HepG2 (cell line): ENCODE data around the gene DIP2C. TPM values are rescaled to one million over a fixed set of nuclear protein-coding genes. Genes with fewer than 3 reads are reported as not detected.

Source experiments
- ATAC-seq: fragments of 200-7000 bp; cut with Tn5 transposase; 3 replicates; pipeline ENCODE4 v1.9.1; 2020; ENCODE audit warnings: mild to moderate bottlenecking, moderate library complexity
- BruUV-seq: library from RNA; stranded (reverse); fragments of 400-500 nt; replicated peaks from 2 replicates; lab custom pipeline; 2021; lab: Mats Ljungman, UMichigan
- CTCF ChIA-PET: fragments of 300-600 bp; formaldehyde crosslinking; extraction: SDS; loops from one replicate; lab custom pipeline; 2021; ENCODE audit warnings: low total read pairs, inconsistent platforms, low intra/inter-chr PET ratio; lab: Yijun Ruan, JAX
- POLR2A ChIA-PET: fragments of 350-600 bp; sonication (Branson Sonifier 250); formaldehyde crosslinking; loops from one replicate; lab custom pipeline; 2020; ENCODE audit warnings: antibody characterized with exemption, inconsistent platforms; lab: Yijun Ruan, JAX
- DNase-seq: peaks from one replicate; pipeline ENCODE4 v3.0.0-alpha.2; 2015; ENCODE audit warnings: low spot score
- FAIRE-seq: peaks from 3 replicates; lab custom pipeline; 2011; peaks lifted over from hg19 to GRCh38; lab: Jason Lieb, UNC
- H2AFZ ChIP-seq: one replicate; pipeline ENCODE4 v1.6.1; 2011; ENCODE audit warnings: low read length, inconsistent platforms
- H3K27ac ChIP-seq: fragments of 300-600 bp; 3 replicates; pipeline ENCODE4 v1.8.0; 2011; ENCODE audit warnings: mixed run types, mild to moderate bottlenecking, mixed read lengths, low read length, inconsistent platforms; ENCODE audit not compliant: insufficient read depth; ENCODE audit errors: extremely low read length
- H3K27me3 ChIP-seq, 2 experiments: fragments of 200-600 bp in 1 of 2; 2 replicates in 1 of 2; 3 replicates in 1 of 2; pipeline versions ENCODE4 v1.6.0 to v1.8.0; 2011; ENCODE audit warnings: low read length in 2 of 2, mild to moderate bottlenecking in 2 of 2, moderate library complexity in 2 of 2, inconsistent platforms in 1 of 2; ENCODE audit not compliant: insufficient read depth in 2 of 2, control insufficient read depth in 1 of 2
- H3K36me3 ChIP-seq, 2 experiments: fragments of 200-600 bp in 1 of 2; replicated peaks in 1 of 2; 2 replicates in 1 of 2; 3 replicates in 1 of 2; pipeline versions ENCODE4 v1.5.1 to v1.8.0; 2011; ENCODE audit warnings: low read length in 2 of 2, inconsistent platforms in 1 of 2; ENCODE audit not compliant: insufficient read depth in 2 of 2, control insufficient read depth in 1 of 2
- H3K4me1 ChIP-seq: 2 replicates; pipeline ENCODE4 v1.5.1; 2012; ENCODE audit warnings: low read length, inconsistent platforms; ENCODE audit not compliant: insufficient read depth
- H3K4me2 ChIP-seq: 2 replicates; pipeline ENCODE4 v1.6.0; 2011; ENCODE audit warnings: low read depth, low read length, inconsistent platforms
- H3K4me3 ChIP-seq, 3 experiments: fragments of 200-600 bp in 1 of 3; sonication (generic), shearing (Covaris generic) in 1 of 3; replicated peaks in 1 of 3; 2 replicates each; pipeline ENCODE4 v1.5.1; 2011 to 2016; ENCODE audit warnings: low read length in 3 of 3, inconsistent platforms in 2 of 3, low read depth in 2 of 3, mild to moderate bottlenecking in 2 of 3, control low read depth in 1 of 3, mixed read lengths in 1 of 3; ENCODE audit not compliant: insufficient read depth in 1 of 3
- H3K79me2 ChIP-seq: one replicate; pipeline ENCODE4 v1.6.1; 2011; ENCODE audit warnings: low read length, inconsistent platforms; ENCODE audit not compliant: insufficient read depth
- H3K9ac ChIP-seq: 2 replicates; pipeline ENCODE4 v1.6.0; 2011; ENCODE audit warnings: mild to moderate bottlenecking, low read depth, low read length, inconsistent platforms; ENCODE audit not compliant: insufficient read depth
- H3K9me3 ChIP-seq: 2 replicates; pipeline ENCODE4 v1.5.1; 2012; ENCODE audit warnings: mild to moderate bottlenecking, low read length
- H4K20me1 ChIP-seq: 2 replicates; pipeline ENCODE4 v1.6.0; 2011; ENCODE audit warnings: inconsistent platforms, mild to moderate bottlenecking, low read length, moderate library complexity; ENCODE audit not compliant: insufficient read depth
- AGO2 ChIP-seq: fragments of 200-400 bp; formaldehyde crosslinking; optimal IDR thresholded peaks from 2 replicates; pipeline ENCODE3; 2017; ENCODE audit warnings: mild to moderate bottlenecking, low read depth, low read length, moderate library complexity
- MBD4 ChIP-seq: IDR thresholded peaks from 2 replicates; pipeline ENCODE4 v1.6.1; 2012; ENCODE audit warnings: low read length, inconsistent platforms, borderline replicate concordance
- NFYC ChIP-seq: IDR thresholded peaks from 2 replicates; pipeline ENCODE4 v1.6.1; 2016; ENCODE audit warnings: missing genetic modification reagents, missing compliant biosample characterization
- RAD51 ChIP-seq: fragments of 450-650 bp; IDR thresholded peaks from 2 replicates; pipeline ENCODE4 v1.6.1; 2016; ENCODE audit warnings: borderline replicate concordance
- RBM39 ChIP-seq: fragments of 200-400 bp; formaldehyde crosslinking; IDR thresholded peaks from one replicate; pipeline ENCODE4 v1.6.1; 2018; ENCODE audit warnings: antibody characterized with exemption, mild to moderate bottlenecking, low read depth, low read length; ENCODE audit not compliant: poor library complexity, severe bottlenecking
- RORA ChIP-seq: sonication (generic); formaldehyde crosslinking; IDR thresholded peaks from 2 replicates; pipeline ENCODE4 v1.5.0; 2020; ENCODE audit warnings: mild to moderate bottlenecking, missing genetic modification reagents, moderate library complexity
- U2AF2 ChIP-seq: fragments of 200-400 bp; formaldehyde crosslinking; IDR thresholded peaks from 2 replicates; pipeline ENCODE4 v1.6.1; 2017; ENCODE audit warnings: low read depth, mild to moderate bottlenecking, low read length
- WIZ ChIP-seq: sonication (generic); formaldehyde crosslinking; IDR thresholded peaks from 2 replicates; pipeline ENCODE4 v1.5.1; 2020; ENCODE audit warnings: mild to moderate bottlenecking, missing genetic modification reagents
- ZFP36L2 ChIP-seq: sonication (generic); formaldehyde crosslinking; IDR thresholded peaks from 2 replicates; pipeline ENCODE4 v1.4.0; 2020; ENCODE audit warnings: missing genetic modification reagents
- ZFY ChIP-seq: sonication (generic); formaldehyde crosslinking; IDR thresholded peaks from 2 replicates; pipeline ENCODE4 v1.4.0; 2020; ENCODE audit warnings: missing genetic modification reagents
- ZNF337 ChIP-seq: sonication (generic); formaldehyde crosslinking; IDR thresholded peaks from 2 replicates; pipeline ENCODE4 v1.5.1; 2020; ENCODE audit warnings: missing genetic modification reagents, low read depth, mild to moderate bottlenecking, borderline replicate concordance
- ZNF432 ChIP-seq: sonication (generic); formaldehyde crosslinking; IDR thresholded peaks from 2 replicates; pipeline ENCODE4 v1.5.0; 2020; ENCODE audit warnings: missing genetic modification reagents, mild to moderate bottlenecking, borderline replicate concordance
- WGBS: methylation state at CpG from one replicate; pipeline ENCODE4 v1.1.6; 2017; ENCODE audit warnings: low lambda C conversion rate; 5-methylcytosine and 5-hydroxymethylcytosine counted together
- in situ Hi-C: cut with HindIII; loops from 2 replicates; pipeline ENCODE4 v1.10.0; 2017; ENCODE audit warnings: low pct_unique_long_range_greater_than_20kb; ENCODE audit not compliant: extremely low pct_ligation_motif_present
- intact Hi-C: fragments of 100-400 bp; cut with micrococcal nuclease; formaldehyde crosslinking; loops from one replicate; pipeline ENCODE4 v1.10.0; 2022; ENCODE audit not compliant: unreplicated experiment
- polyA plus RNA-seq, 8 experiments: library from polyadenylated mRNA; depleted of rRNA in 3 of 8; stranded (reverse) in 7 of 8; unstranded in 1 of 8; fragments of >200 nt; fragmentation: Illumina TruSeq in 4 of 8; extraction: Trizol in 4 of 8; gene quantifications; 2 replicates each; pipeline versions ENCODE4 v1.2.1 to v1.2.3, GENCODE V29; 2011 to 2016; ENCODE audit warnings: low read depth in 4 of 8, missing spikeins in 1 of 8, mixed read lengths in 1 of 8; ENCODE audit not compliant: insufficient read depth in 1 of 8
- total RNA-seq, 5 experiments: library from RNA; depleted of rRNA; stranded (reverse); fragments of >200 nt; fragmentation: Illumina TruSeq; extraction: Trizol; gene quantifications; 2 replicates each; pipeline ENCODE4 v1.2.3, GENCODE V29; 2016; ENCODE audit warnings: low read depth in 1 of 5
- TF ChIP-seq, protein P1 (sequence below): sonication (generic); formaldehyde crosslinking; IDR thresholded peaks from 2 replicates; pipeline ENCODE4 v1.8.0; 2023; ENCODE audit warnings: mild to moderate bottlenecking, missing genetic modification reagents
- TF ChIP-seq, protein P2 (sequence below): sonication (generic); formaldehyde crosslinking; IDR thresholded peaks from 2 replicates; pipeline ENCODE4 v1.5.0; 2020; ENCODE audit warnings: missing genetic modification reagents
- TF ChIP-seq, protein P3 (sequence below): sonication (generic); formaldehyde crosslinking; IDR thresholded peaks from 2 replicates; pipeline ENCODE4 v1.5.1; 2020; ENCODE audit warnings: missing genetic modification reagents, mild to moderate bottlenecking, borderline replicate concordance

DIP2C gene
- total and polyA plus RNA-seq, 2 of the 13 experiments (the other 11 are each of a cell fraction or from before 2014, with no cell fraction given): 2.2 to 2.7 TPM

DNA sequence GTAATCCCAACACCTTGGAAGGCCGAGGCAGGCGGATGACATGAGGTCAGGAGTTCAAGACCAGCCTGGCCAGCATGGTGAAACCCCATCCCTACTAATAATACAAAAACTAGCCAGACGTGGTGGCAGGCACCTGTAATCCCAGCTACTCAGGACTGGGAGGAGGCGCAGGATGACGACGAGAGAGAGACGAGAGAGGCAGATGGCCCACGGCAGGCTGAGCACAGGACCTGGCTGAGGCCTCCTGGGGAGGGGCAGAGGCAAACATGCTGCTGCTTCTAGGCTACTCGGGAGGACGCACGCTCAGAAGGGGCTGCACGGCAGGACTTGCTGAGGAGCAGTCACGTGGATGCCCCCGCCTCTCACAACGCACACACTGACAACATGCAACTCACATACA, 22.4 kb downstream of the DIP2C start (continued):
- TF ChIP-seq, protein P1, sequence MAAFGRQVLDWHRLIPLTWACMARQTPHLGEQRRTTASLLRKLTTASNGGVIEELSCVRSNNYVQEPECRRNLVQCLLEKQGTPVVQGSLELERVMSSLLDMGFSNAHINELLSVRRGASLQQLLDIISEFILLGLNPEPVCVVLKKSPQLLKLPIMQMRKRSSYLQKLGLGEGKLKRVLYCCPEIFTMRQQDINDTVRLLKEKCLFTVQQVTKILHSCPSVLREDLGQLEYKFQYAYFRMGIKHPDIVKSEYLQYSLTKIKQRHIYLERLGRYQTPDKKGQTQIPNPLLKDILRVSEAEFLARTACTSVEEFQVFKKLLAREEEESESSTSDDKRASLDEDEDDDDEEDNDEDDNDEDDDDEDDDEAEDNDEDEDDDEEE (CRISPR knock-in tag): no peak
- TF ChIP-seq ZFP36L2 (CRISPR knock-in tag): no peak
- TF ChIP-seq U2AF2: no peak
- no peak for TF ChIP-seq ZNF432 (CRISPR knock-in tag)
- no peak for TF ChIP-seq ZFY (CRISPR knock-in tag)
- no peak for TF ChIP-seq MBD4
- no peak for TF ChIP-seq WIZ
- TF ChIP-seq, protein P2, sequence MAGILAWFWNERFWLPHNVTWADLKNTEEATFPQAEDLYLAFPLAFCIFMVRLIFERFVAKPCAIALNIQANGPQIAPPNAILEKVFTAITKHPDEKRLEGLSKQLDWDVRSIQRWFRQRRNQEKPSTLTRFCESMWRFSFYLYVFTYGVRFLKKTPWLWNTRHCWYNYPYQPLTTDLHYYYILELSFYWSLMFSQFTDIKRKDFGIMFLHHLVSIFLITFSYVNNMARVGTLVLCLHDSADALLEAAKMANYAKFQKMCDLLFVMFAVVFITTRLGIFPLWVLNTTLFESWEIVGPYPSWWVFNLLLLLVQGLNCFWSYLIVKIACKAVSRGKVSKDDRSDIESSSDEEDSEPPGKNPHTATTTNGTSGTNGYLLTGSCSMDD: no peak
- no peak for TF ChIP-seq NFYC (CRISPR knock-in tag)
- TF ChIP-seq RAD51: no peak
- TF ChIP-seq, all 625 proteins: peak for 0

DNA sequence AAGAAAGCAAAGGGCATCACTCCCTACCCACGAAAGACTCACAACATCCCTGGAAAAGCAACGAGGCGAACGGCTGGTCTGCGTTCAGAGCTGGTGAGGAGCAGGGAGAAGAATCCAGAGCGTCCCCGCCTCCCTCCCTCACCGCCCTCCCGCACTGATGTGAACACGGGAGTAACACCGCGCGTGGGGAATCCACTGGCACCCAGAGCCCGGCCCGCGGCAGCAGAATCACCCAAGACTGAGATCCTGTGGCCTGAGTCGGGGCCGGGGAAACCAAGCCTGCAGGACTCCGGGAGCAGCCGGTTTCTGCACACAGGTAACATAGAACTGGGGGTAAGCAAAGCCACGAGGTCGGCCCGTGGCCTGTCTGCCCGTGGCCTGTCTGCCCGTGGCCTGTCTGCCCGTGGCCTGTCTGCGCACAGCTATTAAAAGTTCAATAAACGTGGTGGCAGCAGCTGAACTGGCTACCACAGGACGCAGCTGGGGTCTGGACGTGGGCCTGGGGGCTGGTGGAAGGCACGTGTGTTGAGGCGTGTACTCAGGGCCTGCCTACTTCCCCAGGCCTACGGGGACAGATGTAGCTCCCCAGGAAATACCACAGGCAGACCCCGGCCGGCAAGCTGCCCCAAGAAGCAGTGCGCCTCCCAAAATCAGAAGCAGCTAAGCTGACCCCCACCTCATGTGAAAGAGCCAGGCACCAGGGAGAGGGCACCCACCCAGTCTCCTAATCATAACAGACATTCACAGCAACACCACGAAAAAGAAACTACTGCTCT, 23.0 kb downstream of the DIP2C start:
- no TSS peak for BruUV-seq
- Histone ChIP-seq H3K27me3 (no peaks in the 10 kb centered on the region), H3K9me3 (no peaks in the 10 kb centered on the region), H3K36me3 (no peaks in the 10 kb centered on the region), H4K20me1 (peaks cover 4% of the 10 kb centered on the region), H3K4me2 (no peak overlapping the region), H3K9ac (no peak overlapping the region), H3K79me2 (peaks cover 14% of the 10 kb centered on the region), H3K27ac (no peak overlapping the region), H2AFZ (no peak overlapping the region), H3K4me1 (peaks cover 22% of the 10 kb centered on the region), H3K4me3 (no peak overlapping the region)
- in situ Hi-C loops: no loop called here
- ChIA-PET POLR2A (no interaction called here), CTCF (no interaction called here)
- no peak for DNase-seq
- FAIRE-seq: no peak
- intact Hi-C loops: no loop called here
- 87% methylated on average over 17 of the region's 37 CpGs for WGBS
- no peak for ATAC-seq
- TF ChIP-seq ZNF337 (CRISPR knock-in tag): no peak
- no peak for TF ChIP-seq RBM39
- TF ChIP-seq, protein P3, sequence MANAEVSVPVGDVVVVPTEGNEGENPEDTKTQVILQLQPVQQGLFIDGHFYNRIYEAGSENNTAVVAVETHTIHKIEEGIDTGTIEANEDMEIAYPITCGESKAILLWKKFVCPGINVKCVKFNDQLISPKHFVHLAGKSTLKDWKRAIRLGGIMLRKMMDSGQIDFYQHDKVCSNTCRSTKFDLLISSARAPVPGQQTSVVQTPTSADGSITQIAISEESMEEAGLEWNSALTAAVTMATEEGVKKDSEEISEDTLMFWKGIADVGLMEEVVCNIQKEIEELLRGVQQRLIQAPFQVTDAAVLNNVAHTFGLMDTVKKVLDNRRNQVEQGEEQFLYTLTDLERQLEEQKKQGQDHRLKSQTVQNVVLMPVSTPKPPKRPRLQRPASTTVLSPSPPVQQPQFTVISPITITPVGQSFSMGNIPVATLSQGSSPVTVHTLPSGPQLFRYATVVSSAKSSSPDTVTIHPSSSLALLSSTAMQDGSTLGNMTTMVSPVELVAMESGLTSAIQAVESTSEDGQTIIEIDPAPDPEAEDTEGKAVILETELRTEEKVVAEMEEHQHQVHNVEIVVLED (CRISPR knock-in tag): no peak
- peak; percentile 26 for TF ChIP-seq AGO2
- TF ChIP-seq RORA (CRISPR knock-in tag): no peak
